Chondrocyte (in vitro differentiated cells): ENCODE results near the gene UNC45B. TPM values are rescaled to one million over a fixed set of nuclear protein-coding genes. Genes with fewer than 3 reads are reported as not detected.

ENCODE experiments used
- DNase-seq: peaks from one replicate; pipeline ENCODE4 v3.0.0; 2021; ENCODE audit warnings: mixed read lengths, low spot score
- H3K27ac Mint-ChIP-seq: one replicate; pipeline ENCODE4 v1.8.0; 2021; ENCODE audit warnings: mild to moderate bottlenecking, moderate library complexity, mixed read lengths; ENCODE audit not compliant: unreplicated experiment
- H3K27me3 Mint-ChIP-seq: 2 replicates; pipeline ENCODE4 v1.8.0; 2021; ENCODE audit warnings: low read depth, mixed read lengths
- H3K36me3 Mint-ChIP-seq: 2 replicates; pipeline ENCODE4 v1.8.0; 2021; ENCODE audit warnings: low read depth, mixed read lengths
- H3K4me1 Mint-ChIP-seq: 2 replicates; pipeline ENCODE4 v1.8.0; 2021; ENCODE audit warnings: low read depth, mild to moderate bottlenecking, mixed read lengths
- H3K4me3 Mint-ChIP-seq: one replicate; pipeline ENCODE4 v1.8.0; 2021; ENCODE audit warnings: mild to moderate bottlenecking, moderate library complexity, mixed read lengths; ENCODE audit not compliant: unreplicated experiment
- H3K9me3 Mint-ChIP-seq: 2 replicates; pipeline ENCODE4 v1.8.0; 2021; ENCODE audit warnings: low read depth, mixed read lengths
- total RNA-seq: library from RNA; stranded (reverse); gene quantifications from 3 replicates; pipeline ENCODE4 v1.2.1, GENCODE V29; 2021
- TF ChIP-seq, protein P1 (sequence below): fragments of 200-600 bp; sonication (generic); IDR thresholded peaks from 2 replicates; pipeline ENCODE4 v1.5.0; 2021; ENCODE audit warnings: antibody characterized with exemption, mild to moderate bottlenecking, moderate library complexity

Gene UNC45B
- total RNA-seq, 1 donor from 2014 or later = not detected

DNA sequence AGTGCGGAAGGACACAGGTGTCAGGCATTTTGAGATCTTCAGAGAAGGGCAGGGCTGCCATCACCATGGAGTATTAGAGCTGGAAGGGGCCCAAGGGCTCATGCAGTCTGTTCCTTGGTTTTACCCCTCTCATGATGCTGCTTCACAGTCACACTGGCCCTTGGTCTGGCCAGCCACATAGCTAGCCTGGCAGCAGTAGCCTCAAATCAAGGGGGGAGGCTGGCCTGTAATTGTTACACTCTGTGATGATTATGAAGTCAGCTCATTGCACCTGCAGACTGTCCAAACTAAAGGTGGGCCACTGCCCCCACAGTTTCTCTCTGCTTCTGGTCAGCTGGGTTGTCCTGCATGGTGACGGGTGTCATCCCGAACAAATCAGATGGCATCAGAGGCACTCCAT lies 26.3 kb upstream of the UNC45B start, which contains the start of gene FNDC8:
TSS of gene FNDC8 (plus strand) at position 301 of the 400 bp plus-strand sequence. CDS start at position 380, 79 bp downstream.
- H3K4me3 Mint-ChIP-seq = peak within 1 kb of the TSS; percentile 9
- TF ChIP-seq, protein P1, sequence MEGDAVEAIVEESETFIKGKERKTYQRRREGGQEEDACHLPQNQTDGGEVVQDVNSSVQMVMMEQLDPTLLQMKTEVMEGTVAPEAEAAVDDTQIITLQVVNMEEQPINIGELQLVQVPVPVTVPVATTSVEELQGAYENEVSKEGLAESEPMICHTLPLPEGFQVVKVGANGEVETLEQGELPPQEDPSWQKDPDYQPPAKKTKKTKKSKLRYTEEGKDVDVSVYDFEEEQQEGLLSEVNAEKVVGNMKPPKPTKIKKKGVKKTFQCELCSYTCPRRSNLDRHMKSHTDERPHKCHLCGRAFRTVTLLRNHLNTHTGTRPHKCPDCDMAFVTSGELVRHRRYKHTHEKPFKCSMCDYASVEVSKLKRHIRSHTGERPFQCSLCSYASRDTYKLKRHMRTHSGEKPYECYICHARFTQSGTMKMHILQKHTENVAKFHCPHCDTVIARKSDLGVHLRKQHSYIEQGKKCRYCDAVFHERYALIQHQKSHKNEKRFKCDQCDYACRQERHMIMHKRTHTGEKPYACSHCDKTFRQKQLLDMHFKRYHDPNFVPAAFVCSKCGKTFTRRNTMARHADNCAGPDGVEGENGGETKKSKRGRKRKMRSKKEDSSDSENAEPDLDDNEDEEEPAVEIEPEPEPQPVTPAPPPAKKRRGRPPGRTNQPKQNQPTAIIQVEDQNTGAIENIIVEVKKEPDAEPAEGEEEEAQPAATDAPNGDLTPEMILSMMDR = no peak
- H3K36me3 Mint-ChIP-seq = no peaks in the 10 kb centered on the region
- H3K27ac Mint-ChIP-seq = no peak within 1 kb of the TSS
- DNase-seq = no peak
- no peaks in the 10 kb centered on the region for H3K27me3 Mint-ChIP-seq
- H3K4me1 Mint-ChIP-seq = peaks cover 25% of the 10 kb centered on the region
- H3K9me3 Mint-ChIP-seq = no peaks in the 10 kb centered on the region

DNA sequence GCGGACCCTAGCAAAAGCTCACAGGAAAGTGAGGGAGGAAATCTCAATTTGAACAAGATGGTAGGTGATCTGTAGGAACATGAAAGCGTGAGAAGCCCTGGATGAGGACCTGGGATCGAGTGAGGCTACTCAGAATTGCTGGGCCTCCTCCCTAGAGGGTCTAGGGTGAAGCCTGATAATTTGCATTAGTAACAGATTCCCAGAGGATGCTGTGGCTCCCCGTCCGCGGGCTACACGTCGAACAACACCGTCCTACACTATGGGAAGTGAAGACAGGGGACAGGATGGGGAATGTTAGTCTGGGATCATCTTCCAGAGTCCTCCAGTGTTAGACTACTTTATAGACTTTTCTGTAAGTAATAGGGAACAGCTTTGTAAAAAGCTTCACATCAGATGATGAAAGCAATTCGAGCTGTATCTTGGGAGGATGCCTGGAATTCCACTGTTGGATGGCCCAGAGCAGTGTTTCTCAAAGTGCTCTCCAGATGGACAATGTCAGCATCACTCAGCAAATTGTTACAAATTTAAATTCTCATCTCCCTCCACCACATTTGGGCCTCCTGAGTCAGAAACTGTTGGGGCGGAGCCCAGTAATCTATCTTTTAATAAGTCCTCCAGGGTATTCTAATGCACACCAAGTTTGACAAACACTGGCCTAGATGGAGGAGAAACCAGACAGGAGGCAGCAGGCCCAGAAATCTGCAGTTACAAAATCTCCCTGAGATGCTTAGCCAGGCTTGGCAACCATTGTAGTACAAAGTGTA lies 19.7 kb upstream of the UNC45B start:
- DNase-seq = no peak

DNA sequence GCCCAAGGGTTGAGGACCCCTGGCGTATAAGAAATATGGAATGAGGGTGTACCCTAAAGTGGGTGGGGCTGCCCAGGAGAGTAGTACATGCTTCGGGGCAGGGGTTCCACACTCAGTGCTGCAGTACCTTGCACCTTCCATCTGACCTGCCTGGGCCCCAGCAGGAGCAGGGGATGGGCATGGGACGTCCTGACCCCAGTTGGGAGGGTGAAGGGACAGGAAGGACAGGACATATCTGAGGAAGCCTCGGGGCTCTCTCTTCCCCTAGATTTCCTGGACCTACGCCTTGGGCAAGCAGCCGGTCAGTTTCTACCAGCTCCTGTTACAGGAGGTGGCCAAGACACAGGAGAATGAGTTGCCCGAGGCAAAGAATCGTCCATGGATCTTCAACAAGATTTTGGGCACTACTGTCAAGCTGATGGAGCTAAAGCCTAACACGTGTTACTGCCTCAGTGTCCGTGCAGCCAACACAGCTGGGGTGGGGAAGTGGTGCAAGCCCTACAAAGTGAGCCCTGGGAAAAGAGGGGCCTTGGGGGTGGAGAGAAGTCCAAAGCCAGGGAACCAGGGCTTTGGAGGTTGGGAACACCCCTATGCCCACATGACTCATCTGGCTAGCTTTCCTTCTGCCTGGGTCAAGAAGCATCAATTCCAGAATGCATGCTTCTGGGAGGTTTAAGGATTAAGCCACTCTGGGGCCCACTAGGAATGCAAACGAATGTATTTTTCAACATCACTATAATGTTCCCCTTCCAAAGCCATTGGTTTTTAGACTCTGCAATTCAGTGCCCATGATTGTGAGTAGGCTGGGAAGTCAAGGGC lies 18.3 kb upstream of the UNC45B start:
- H3K4me3 Mint-ChIP-seq = no peak overlapping the region
- peaks cover 17% of the 10 kb centered on the region for H3K36me3 Mint-ChIP-seq
- TF ChIP-seq, protein P1 = no peak
- peaks cover 5% of the 10 kb centered on the region for H3K4me1 Mint-ChIP-seq
- no peak for DNase-seq
- H3K27ac Mint-ChIP-seq = no peak overlapping the region
- H3K9me3 Mint-ChIP-seq = no peaks in the 10 kb centered on the region
- H3K27me3 Mint-ChIP-seq = no peaks in the 10 kb centered on the region

More for the DNA sequence above, 19.7 kb upstream of the UNC45B start:
- H3K36me3 Mint-ChIP-seq = peaks cover 5% of the 10 kb centered on the region
- TF ChIP-seq, protein P1 = no peak
- H3K4me1 Mint-ChIP-seq = peaks cover 5% of the 10 kb centered on the region
- no peak overlapping the region for H3K4me3 Mint-ChIP-seq
- H3K27me3 Mint-ChIP-seq = no peaks in the 10 kb centered on the region
- no peak overlapping the region for H3K27ac Mint-ChIP-seq
- H3K9me3 Mint-ChIP-seq = no peaks in the 10 kb centered on the region

DNA sequence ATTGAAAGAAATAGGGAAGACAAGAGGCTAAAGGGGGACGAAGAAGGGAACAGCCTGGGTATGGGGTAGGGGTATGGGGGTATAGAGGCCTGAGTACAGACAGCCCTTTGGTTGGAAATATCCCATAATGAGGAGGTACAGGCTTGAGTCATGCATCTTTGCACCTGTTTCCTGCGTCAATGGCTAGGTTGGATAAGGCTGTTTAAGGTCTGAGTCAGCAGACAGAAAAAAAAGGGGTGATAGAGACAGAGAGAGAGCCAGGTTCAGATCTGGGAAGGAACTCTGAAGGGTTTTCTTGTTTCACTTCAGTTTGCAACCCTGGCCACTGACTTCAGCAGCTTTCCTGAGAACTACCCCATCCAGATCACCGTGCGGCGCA lies 17.7 kb upstream of the UNC45B start:
- DNase-seq = no peak
- peaks cover 5% of the 10 kb centered on the region for H3K4me1 Mint-ChIP-seq
- H3K36me3 Mint-ChIP-seq = peaks cover 18% of the 10 kb centered on the region
- TF ChIP-seq, protein P1 = no peak
- no peaks in the 10 kb centered on the region for H3K27me3 Mint-ChIP-seq
- H3K9me3 Mint-ChIP-seq = no peaks in the 10 kb centered on the region
- no peak overlapping the region for H3K27ac Mint-ChIP-seq
- H3K4me3 Mint-ChIP-seq = no peak overlapping the region

DNA sequence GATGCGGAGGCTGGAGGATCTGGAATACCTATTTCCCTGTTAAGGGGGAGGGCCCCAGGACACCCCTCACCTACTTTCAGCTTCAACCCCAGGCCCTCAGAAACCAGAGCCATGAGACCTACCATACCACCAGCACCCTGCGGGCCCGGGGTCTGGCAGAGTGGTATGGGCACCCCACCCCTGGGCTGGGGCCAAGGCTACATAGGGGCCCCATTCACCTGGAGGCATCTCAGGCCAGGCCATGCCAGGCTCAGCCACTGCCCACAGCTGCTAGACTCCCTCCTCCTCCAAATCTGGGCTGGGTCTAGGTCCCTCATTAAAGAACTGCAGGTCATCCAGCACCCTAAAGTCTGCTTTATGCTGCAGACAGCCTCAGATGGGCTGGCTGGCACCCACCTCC lies 17.2 kb upstream of the UNC45B start:
- TF ChIP-seq, protein P1 = no peak
- Mint-ChIP-seq H3K36me3 (peaks cover 21% of the 10 kb centered on the region), H3K27ac (no peak overlapping the region), H3K4me3 (no peak overlapping the region), H3K27me3 (no peaks in the 10 kb centered on the region), H3K4me1 (peaks cover 5% of the 10 kb centered on the region), H3K9me3 (no peaks in the 10 kb centered on the region)
- DNase-seq = no peak
